HL-60/S4 treated with phorbol 12-myristate 13-acetate at 8.2 ng/mL for 4 days and 3 days (cell line): ENCODE data around the gene OR4D2.

Source experiments
- in situ Hi-C: fragments of 300-500 bp; cut with MboI; formaldehyde crosslinking; loops from 2 replicates; pipeline ENCODE4 v1.15.0; 2022; ENCODE audit warnings: low sequenced_read_pairs

OR4D2 gene

DNA sequence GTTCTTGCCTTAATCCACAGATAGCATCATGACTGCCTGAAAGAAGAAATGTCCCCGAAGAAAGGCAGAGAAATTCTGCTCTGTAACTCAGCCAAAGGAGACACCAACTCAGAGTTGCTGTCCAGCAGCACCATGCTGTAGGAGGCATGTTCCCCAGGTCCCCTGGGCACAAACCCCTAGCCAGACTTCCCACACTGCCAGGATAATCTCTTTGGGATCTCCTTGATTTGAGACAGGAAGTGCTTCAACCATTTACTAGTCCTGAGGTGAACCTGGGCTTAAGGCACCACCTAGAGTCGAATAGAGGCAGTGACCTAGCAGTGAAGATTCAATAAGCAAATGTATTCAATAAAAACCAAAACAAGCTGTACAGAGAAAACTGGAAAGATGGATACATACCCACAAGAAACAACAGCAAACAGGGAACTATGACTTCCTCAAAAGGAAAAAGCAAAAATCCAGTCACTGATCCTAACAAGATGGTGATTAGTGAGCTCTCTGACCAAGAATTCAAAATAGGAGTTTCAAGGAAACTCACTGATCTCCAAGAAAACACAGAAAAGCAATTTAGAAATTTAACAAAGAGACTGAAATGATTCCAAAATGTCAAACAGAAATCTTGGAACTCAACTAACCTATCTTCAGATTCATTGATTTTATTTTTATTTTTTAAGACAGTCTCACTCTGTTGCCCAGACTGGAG lies 5.7 kb downstream of the OR4D2 start:
- in situ Hi-C loops, result no loop called here

DNA sequence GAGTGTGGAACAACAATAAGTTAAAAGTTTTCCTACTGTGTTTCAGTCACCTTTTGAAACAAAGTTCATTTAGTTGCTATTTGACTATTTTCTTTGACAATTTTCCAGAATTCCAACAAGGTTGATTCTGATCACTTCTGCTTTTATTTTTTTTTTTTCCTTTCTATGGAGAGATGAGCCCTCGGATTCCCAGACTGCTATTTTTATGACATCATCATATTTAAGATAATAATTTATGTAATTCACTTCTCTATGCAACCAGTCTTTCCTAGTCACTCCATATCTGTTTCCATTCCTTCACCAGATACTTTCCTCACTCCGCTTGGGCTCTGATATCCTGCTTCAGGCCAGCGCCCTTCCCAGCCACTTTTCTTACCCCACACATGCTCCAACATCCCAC lies 8.1 kb downstream of the OR4D2 start:
- in situ Hi-C loops, result no loop called here

DNA sequence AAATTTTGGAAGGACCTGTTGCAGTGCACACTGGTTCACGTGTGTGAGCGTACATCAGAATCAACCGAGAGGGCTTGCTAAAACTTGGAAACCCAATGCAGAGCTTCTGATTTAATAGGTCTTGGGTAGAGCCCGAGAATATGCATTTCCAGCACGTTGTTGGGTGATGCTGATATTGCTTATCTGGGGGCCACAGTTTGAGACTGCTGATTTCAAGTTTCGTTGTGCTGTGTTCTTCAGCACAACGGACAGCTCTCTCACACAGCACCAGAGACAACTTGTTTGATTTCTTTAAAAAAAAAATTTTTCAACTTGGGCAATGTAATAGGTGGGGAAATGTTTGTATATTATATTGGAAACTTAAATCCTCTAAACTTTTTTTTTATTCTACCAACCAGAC lies 9.4 kb downstream of the OR4D2 start:
- in situ Hi-C loops, result no loop called here

DNA sequence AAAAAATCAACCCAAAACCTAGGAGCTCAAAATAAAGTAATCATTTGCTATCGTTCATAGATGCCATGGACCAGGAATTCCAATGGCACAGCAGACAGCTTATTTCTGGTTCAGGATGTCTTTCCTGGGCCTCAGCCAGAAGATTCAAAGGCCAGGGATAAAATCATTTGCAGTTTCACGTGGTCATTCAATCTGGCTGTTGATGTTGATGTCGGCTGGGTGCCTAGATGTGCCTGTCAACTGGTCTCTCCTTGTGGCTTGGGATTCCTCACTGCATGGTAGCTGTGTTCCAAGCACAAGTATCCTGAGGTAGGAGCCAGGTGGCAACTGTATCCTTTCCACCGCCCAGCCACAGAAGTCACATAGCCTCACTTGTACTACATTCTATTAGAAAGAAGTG lies 15.0 kb downstream of the OR4D2 start:
- in situ Hi-C loops, result no loop called here

DNA sequence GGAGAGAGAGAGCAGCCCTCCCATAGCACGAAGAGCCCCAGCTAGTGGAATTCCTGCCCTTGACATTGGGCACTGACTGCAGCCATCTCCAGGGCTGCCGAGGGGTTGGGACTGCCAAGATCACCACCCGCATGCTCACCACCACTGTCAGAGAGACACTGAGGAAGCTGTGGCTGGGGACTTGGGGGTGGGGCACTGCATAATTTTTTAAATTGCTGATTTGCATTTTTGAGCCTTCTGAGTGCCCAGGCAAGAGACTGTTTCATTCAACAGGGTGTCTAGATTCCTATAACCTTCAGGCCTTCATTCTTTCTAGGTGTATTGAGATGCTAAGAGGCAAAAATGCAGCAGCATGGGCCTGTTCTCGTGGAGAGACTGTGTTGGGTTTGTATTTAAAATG lies 16.7 kb downstream of the OR4D2 start:
- in situ Hi-C loops, result no loop called here

DNA sequence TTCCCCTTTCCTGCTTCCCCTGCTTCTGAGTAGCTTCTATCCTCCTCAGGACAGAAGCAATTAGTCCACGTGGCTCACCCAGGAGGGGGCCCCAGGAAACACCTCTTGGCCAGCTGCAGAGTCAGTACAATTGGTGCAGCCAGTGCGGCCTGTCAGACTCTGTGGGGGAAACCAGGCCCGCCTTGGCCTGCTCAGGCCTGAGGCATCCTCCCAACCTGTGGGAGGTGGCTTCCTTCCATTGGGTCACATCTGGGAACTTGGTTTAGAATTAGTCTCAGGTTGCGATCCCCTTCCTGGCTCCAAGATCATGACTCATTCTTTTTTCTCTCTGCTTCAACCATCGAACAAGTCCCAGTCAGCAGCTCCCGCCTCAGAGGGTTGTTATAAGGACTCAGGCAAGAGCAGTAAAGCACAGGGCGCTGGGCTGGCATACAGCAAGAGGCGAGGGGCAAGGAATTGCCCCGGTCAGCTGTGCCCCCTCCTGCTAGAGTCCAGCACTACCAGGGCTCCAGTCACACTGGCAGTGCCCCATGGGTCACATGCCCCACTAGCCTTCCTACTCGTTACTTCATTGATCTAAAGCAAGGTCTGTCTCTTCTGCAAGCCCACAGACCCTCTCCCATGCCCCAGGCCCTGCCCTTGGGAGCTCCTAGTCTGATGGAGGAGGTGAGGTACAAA lies 17.7 kb downstream of the OR4D2 start:
- in situ Hi-C loops, result no loop called here

DNA sequence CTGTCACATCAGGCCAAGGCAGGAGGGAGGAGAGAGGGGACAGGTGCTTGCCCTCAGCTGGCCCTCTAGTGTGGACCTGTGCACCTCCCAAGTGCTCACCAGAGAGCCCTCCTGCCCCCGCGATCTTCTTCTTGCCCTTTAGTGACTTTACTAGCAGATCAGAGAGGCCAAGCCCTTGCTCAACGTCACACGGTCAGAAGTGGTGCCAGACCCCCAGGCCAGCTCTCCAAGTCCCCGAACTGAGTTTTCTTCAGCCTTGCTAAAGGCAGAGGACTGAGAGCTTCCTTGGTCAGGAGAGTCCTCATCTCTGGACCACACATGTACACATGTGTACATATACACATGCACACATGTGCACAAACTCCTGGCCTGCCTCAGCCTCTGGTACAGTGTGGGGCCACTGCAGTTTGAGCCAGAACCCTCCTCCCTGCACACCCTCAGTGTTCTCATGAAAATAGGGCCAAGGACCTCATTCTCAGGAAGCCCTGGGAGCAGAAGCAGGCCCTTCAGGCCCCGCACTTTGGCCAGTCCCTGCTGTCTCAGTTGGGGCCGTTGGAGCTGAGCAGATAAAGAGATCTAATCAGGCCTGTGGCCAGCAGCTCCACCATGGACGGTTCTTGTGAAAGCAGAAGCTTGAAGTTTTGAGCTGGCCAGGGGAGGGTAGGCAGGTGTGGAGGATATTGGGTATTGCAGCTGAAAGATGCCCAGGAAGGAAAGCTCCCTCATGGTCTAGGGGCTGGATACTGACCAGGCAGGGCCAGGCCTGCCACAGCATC lies 18.4 kb downstream of the OR4D2 start:
- in situ Hi-C loops, result no loop called here

DNA sequence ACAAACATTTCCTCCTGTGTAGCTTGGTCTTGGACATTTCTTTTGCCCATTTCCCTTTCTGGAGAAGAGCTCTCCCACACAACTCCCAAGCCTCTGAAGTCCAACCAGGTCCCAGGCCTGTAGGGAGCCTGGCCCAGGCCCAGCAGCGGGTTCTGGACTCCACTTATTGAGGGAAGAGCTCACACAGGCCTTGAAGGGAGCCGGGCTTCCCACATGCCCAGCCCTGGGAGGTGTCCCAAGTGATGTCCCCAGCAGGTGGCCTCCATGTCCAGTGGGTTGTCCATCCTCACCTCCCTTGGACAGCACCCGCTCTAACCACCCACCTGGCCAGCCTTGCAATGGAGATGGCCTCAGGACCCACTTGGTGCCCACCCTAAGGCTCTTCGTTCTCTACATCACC lies 19.8 kb downstream of the OR4D2 start:
- in situ Hi-C loops, result no loop called here

DNA sequence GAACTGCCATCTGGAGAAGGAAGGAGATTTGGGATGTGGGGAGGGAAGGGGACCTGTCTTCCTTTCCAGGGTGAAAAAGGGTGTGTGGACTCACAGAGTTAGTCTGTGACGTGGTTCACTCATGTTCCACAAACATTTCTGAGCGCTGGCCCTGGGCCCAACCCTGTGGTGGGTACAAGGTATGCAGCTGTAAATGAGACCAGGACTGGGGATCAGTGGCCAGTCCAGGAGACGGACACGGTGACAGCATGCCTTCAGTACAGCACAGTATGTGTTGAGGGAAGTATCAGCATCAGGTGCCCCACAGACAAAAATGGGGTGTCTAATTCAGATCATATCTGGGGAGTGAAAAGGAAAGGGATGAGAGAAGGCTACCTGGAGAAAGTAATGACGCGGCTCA lies 20.3 kb downstream of the OR4D2 start:
- in situ Hi-C loops, result no loop called here

DNA sequence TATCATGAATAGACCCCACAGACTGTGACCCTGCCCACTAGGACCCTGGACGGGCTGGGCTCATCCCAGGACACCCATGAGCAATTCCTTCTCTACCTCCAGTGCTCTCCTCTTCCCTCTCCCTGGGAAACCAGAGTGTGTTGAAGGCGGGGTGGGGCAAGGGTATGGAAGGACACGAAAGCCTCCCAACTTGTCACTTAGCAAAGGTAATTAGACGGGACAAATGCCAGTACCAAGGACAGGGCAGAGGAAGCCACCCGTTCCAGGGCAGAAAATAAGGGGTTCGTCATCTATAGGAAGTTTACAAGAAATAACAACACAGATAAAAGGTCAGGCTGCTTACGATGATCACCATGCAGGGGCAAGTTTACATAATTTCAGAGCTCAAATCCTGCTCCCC lies 20.9 kb downstream of the OR4D2 start:
- in situ Hi-C loops, result no loop called here

DNA sequence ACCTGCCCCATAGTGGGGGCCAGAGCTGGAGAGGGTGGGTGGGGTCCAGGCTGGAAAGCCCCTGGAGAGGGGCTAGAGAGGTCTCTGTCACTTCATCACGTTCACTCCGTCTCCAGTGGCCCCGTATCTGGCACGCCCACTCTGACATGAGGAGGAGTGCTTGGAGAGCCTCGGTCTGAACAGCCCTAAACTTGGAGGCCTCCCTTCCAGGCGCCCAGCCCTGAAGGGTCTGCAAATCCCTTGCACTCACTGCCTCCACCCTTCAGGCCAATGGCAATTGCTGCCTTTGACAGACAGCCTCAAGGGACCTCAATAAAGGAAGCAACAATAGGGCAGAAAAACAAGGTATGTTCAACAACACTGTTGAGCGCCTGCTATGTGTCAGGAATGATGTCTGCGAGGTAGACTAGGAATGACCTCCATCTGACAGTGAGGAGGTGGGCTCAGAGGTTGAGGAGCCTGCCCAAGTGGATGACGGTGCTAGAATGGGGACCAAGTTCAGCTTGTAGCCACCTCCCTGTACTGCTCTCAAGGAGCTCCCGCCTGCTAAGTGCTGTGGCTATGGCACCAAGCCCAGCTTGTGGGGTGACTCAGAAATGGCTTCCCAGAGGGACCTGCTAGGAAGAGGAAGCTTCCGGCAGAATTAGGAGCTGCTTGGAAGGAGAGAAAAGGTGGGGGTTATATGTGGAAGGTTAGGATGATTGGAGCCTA lies 22.8 kb downstream of the OR4D2 start:
- in situ Hi-C loops, result no loop called here

DNA sequence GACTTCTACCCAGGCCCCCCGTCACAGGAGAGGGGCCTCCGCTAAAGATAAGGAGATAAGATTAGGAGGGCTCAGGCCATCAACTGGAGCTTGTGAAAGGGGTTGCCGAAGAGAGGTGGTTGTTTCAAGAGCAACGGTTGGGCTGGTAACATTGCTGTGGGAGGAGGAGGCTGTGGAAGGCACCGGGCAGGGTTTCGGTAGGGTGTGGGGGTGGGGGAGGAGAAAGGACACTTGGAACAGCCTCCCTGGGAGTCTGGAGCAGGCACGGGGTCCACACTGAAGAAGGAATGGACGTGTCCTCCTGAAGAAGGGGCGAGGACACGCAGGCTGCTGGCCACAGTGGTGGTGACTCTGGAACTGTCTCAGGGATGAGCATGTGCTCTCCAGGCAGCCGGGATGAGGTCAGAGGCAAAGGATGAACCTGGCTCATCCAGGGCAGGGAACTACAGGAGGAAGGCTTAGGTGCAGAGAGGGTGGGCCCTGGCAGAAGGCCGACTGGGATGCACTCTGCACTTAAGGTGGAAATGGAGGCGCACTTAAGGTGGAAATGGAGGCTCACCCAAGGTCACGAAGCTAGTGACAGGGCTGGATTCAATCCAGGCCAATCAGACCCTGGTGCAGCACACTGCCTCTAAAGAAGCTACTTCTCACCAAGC lies 24.6 kb downstream of the OR4D2 start:
- in situ Hi-C loops, result no loop called here

DNA sequence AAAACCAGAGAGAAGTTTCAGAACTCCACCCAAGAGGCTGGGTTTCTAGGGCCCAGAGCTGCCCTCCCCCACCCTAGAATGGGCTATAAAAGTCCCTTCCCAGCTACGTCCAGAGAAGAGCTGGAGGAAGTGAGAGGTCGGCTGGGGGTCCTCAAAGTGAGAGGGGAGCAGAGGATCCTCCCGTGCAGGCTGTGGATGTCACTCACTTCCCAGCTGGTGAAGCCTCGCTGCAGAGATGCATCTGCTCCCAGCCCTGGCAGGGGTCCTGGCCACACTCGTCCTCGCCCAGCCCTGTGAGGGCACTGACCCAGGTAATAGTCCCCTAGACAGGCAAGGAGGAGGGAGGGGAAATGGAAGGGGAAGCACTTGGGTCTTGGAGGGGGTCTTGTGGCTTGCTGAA lies 25.8 kb downstream of the OR4D2 start, which contains the start of gene EPX:
Gene EPX, plus strand, starts transcription at position 115 of the 400 bp plus-strand sequence. Its CDS starts 121 bp downstream, at position 236.
- in situ Hi-C loops, result no loop called here

DNA sequence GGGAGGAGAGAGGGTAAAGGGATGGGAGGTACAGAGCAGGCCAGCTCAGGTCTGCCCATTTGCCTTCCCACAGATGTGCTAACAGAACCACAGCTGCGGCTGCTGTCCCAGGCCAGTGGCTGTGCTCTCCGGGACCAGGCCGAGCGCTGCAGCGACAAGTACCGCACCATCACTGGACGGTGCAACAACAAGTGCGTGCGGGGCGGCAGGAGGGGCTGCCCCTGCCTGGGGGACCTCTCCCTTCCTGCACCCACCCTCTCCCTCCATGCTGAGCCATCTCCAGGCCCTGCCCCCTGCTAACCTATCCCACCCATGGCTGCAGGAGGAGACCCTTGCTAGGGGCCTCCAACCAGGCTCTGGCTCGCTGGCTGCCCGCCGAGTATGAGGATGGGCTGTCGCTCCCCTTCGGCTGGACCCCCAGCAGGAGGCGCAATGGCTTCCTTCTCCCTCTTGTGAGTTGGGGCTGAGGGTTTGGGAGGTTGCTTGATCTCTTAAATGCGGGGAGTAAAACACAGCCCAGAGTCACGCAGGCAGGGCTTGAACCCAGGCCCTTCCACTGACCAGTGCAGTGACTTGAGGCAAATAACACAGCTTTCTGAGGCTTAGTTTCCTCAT lies 27.0 kb downstream of the OR4D2 start:
- in situ Hi-C loops, result no loop called here

DNA sequence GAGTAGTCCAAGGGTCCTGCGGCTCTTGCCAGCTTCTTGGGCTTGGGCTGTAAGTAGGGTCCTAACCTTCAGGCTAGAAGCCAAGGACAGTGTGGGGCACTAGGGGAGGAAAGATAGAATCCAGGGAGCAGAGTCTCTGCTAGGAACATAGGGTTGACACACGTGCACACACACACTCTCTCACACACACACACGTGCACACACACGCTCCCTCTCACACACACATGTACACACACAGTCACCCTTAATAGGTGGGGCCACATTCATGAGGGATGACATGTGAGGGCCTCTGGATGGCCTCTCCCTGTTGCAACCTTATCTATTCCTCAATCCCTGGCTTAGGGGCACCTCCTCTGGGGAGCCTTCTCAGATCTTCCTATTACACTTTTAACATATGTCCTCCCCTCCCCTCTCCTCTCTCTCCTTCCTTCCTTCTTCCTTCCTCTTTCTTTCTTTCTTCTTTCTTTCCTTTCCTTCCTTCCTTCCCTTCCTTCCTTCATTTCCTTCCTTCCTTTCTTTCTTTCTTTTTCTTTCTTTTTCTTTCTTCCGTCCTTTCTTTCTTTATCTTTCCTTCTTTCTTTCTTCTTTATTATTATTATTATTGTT lies 28.8 kb downstream of the OR4D2 start:
- in situ Hi-C loops, result no loop called here

DNA sequence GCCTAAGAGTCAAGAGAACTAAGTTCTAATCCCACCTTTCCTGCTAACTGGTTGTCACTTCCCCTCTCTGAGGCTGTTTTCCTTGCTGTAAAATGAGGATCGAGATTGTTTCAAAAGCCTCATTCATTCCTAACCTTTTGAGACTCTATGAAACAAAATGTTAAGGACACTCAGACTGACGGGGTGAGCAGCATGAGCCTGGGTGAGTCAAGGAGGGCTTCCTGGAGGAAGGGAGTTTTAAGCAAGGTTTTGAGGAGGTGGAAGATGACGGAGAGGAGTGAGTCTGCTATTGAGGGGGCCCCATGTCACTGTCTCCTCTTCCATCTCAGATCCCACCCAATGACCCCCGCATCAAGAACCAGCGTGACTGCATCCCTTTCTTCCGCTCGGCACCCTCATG lies 29.8 kb downstream of the OR4D2 start:
- in situ Hi-C loops, result no loop called here

DNA sequence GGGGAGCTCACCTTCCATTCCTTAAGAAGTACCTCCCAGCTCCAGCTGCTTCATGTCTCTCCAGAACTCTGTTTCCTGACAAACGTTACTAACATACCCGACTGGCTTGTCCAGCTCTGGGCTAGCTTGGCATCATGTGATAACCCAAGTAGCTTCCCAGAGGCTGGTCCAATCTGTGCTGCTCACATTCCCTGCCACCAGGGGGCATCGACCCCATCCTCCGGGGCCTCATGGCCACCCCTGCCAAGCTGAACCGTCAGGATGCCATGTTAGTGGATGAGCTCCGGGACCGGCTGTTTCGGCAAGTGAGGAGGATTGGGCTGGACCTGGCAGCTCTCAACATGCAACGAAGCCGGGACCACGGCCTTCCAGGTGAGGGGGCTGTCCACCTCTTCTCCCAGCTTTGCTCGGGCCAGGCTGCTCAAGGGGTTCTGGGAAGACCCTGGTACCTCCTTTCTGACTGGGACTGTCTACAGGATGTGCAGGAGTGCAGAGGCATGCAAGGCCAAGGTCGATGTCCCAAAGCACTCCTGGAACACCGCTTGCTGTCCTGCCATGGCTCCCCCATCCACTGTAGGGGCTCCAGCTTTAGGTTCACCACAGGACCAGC lies 33.3 kb downstream of the OR4D2 start:
- in situ Hi-C loops, result no loop called here

DNA sequence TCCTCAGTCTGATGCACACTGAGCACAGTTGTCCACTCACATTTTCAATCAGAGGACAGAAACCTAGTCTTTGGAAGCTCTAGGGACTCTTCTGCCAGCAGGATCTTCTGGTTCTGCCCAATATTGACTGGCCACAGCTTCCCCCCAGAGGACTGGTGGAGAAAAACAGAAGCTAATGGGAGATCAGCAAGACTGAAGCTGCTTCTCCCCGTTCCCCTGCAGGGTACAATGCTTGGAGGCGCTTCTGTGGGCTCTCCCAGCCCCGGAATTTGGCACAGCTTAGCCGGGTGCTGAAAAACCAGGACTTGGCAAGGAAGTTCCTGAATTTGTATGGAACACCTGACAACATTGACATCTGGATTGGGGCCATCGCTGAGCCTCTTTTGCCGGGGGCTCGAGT lies 36.1 kb downstream of the OR4D2 start:
- in situ Hi-C loops, result no loop called here

DNA sequence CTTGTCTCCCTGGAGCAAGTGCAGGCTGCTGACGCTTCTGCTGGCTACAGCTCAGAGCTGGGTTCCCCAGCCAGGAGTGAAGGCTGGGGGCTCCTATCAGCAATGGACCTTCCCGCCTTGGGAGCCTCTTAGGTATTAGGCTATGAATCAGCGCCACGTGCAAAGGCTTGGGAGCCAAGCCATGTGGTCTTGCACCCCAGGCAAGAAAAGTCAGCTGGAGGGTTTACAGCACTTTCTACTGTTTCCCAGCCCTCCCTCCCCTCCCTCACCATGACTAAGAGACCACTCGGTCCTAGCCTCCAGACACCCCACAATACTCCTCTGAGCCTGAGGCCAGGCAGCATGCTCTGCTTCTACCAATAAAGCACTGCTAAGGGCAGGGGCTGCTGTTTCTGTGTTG lies 38.0 kb downstream of the OR4D2 start:
- in situ Hi-C loops, result no loop called here

DNA sequence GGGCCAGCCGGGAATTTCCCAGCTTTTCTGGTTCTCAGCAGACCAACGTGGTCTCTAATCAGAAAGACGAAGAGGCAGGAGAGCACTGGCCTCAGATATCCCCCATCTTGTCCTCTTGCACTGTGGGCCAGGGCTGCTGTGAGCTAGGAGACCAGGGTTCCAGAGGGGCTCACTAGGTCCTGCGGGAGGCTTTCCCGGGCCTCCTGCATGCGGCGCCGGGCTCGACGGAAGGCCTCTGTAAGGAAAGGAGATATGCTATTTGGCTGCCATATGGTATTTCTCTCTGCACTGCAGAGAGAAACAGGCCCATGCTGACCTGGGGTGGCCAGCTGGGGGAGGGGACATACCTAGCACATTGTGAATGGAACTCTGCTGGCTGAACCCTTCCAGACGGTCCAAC lies 39.2 kb downstream of the OR4D2 start:
- in situ Hi-C loops, result no loop called here
